GM23338 (cell line): ENCODE data around the gene COPA.

Source experiments
- CREB1 ChIP-seq: fragments of 250-450 bp; sonication (Bioruptor Pico); IDR thresholded peaks from 2 replicates; pipeline ENCODE4 v1.5.0; 2020; ENCODE audit warnings: low read depth, mild to moderate bottlenecking, moderate library complexity
- EZH2 ChIP-seq: fragments of 200-600 bp; sonication (generic); IDR thresholded peaks from one replicate; pipeline ENCODE4 v1.8.0; 2017; ENCODE audit warnings: antibody characterized with exemption, mild to moderate bottlenecking, low read depth; ENCODE audit not compliant: unreplicated experiment
- EZH2phosphoT487 ChIP-seq: fragments of 200-600 bp; sonication (generic); IDR thresholded peaks from one replicate; pipeline ENCODE4 v1.8.1; 2018; ENCODE audit warnings: antibody characterized with exemption; ENCODE audit not compliant: unreplicated experiment
- REST ChIP-seq: IDR thresholded peaks from one replicate; pipeline ENCODE4 v1.6.1; 2018; ENCODE audit warnings: antibody characterized with exemption; ENCODE audit not compliant: unreplicated experiment
- TF ChIP-seq, protein P1 (sequence below), 2 experiments: fragments of 200-600 bp in 1 of 2; sonication (generic) in 1 of 2; conservative IDR thresholded peaks; 2 replicates each; pipeline versions ENCODE4 v1.5.1 to v1.6.1; 2016 to 2017; ENCODE audit warnings: antibody characterized with exemption in 2 of 2, low read depth in 2 of 2, mild to moderate bottlenecking in 2 of 2, moderate library complexity in 1 of 2

DNA sequence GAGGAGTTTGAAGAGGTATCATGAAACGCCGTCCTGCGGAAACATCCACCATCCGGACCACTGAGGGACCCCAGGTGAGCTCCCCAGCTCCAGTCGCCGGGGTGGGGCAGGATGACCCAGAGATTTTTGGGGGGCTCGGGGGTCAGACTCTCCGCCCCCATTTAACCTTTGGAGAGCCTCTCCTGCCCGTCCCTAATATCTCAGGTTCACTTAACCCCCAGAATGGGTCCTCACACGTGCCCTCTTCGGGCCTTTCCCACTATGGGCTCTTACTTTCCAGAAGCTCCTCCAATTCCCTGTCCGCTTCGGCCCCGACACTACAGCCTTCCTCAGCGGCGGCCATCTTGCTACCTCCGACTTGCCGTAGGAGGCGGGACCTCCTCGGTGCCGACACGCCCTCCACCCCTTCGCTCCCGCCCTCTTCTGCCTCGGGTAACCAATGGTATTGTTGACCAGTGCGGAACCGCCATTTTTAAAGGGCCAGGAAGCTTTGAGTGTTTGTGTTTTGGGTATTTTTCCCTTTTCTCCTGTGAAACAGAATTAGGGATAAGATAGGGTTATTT is 58.2 kb downstream of the COPA start, which contains the start of gene PEX19:
- TF ChIP-seq CREB1 (peak; percentile 51; the same call in 1 of the 2 replicates), REST (no peak), EZH2 (no peak), EZH2phosphoT487 (no peak)
- TF ChIP-seq, protein P1, sequence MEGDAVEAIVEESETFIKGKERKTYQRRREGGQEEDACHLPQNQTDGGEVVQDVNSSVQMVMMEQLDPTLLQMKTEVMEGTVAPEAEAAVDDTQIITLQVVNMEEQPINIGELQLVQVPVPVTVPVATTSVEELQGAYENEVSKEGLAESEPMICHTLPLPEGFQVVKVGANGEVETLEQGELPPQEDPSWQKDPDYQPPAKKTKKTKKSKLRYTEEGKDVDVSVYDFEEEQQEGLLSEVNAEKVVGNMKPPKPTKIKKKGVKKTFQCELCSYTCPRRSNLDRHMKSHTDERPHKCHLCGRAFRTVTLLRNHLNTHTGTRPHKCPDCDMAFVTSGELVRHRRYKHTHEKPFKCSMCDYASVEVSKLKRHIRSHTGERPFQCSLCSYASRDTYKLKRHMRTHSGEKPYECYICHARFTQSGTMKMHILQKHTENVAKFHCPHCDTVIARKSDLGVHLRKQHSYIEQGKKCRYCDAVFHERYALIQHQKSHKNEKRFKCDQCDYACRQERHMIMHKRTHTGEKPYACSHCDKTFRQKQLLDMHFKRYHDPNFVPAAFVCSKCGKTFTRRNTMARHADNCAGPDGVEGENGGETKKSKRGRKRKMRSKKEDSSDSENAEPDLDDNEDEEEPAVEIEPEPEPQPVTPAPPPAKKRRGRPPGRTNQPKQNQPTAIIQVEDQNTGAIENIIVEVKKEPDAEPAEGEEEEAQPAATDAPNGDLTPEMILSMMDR (conservative IDR thresholded peaks at IDR 0.05; ENCODE audit: low read depth in 2 of 2), result no peak
